Kidney epithelial cell (primary cell): ENCODE results near the gene TMTC1. TPM values are rescaled to one million over a fixed set of nuclear protein-coding genes. Genes with fewer than 3 reads are reported as not detected.

Experiments
- DNase-seq: peaks from one replicate; pipeline ENCODE4 v3.0.0-alpha.2; 2010; ENCODE audit warnings: low read depth
- H3K27me3 ChIP-seq: 2 replicates; pipeline ENCODE4 v1.6.0; 2011; ENCODE audit warnings: low read length; ENCODE audit not compliant: control insufficient read depth, insufficient read depth
- H3K36me3 ChIP-seq: 2 replicates; pipeline ENCODE4 v1.5.1; 2011; ENCODE audit warnings: low read length; ENCODE audit not compliant: control insufficient read depth, insufficient read depth
- H3K4me3 ChIP-seq: 2 replicates; pipeline ENCODE4 v1.5.1; 2011; ENCODE audit warnings: low read depth, mild to moderate bottlenecking, control low read depth, low read length
- total RNA-seq: library from RNA; depleted of rRNA; stranded (reverse); fragments of >200 nt; gene quantifications from 2 replicates; pipeline ENCODE4 v1.2.3, GENCODE V29; 2015
- TF ChIP-seq, protein P1 (sequence below): IDR thresholded peaks from 2 replicates; pipeline ENCODE4 v1.5.1; 2011; ENCODE audit warnings: mild to moderate bottlenecking, moderate library complexity, low read length, control low read depth, inconsistent platforms; ENCODE audit not compliant: insufficient read depth, poor library complexity, severe bottlenecking

The TMTC1 gene
- total RNA-seq, 1 donor from 2014 or later: 1.6 TPM

DNA sequence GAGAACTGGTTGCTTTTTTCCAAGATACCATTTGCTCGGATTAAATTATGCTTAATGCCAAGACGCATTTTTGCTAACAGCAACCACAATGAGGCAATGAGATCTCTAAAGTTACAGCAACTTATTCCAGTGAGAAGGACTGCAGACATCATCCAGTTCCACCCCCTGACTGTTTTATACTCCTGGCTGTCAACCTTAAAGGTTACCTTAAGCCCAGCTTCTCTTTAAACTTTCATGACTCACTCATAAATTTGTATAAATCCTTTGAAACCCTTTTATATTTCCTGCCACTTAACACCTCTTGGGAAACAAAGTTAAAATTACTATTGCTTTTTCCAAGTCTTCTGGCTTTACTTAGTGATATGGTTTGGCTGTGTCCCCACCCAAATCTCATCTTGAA lies 80.2 kb downstream of the TMTC1 start:
- no peaks in the 10 kb centered on the region for H3K36me3 ChIP-seq
- no peak overlapping the region for H3K4me3 ChIP-seq
- H3K27me3 ChIP-seq: no peaks in the 10 kb centered on the region
- no peak for DNase-seq
- TF ChIP-seq, protein P1, sequence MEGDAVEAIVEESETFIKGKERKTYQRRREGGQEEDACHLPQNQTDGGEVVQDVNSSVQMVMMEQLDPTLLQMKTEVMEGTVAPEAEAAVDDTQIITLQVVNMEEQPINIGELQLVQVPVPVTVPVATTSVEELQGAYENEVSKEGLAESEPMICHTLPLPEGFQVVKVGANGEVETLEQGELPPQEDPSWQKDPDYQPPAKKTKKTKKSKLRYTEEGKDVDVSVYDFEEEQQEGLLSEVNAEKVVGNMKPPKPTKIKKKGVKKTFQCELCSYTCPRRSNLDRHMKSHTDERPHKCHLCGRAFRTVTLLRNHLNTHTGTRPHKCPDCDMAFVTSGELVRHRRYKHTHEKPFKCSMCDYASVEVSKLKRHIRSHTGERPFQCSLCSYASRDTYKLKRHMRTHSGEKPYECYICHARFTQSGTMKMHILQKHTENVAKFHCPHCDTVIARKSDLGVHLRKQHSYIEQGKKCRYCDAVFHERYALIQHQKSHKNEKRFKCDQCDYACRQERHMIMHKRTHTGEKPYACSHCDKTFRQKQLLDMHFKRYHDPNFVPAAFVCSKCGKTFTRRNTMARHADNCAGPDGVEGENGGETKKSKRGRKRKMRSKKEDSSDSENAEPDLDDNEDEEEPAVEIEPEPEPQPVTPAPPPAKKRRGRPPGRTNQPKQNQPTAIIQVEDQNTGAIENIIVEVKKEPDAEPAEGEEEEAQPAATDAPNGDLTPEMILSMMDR: no peak

DNA sequence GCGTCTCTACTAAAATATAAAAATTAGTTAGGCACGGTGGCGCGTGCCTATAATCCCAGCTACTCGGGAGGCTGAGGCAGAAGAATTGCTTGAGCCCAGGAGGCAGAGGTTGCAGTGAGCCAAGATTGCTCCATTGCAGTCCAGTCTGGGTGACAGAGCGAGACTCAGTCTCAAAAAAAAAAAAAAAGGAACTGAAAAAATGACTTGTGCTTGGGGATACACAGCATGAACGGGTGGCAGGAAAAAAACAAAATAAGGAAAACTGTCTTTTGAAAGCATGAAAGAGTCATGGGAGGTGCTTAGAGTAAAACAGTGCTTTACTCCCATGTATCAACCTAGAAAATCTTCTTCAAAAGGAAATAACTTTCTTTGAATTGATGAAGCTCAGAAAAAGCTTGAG lies 80.8 kb downstream of the TMTC1 start:
- H3K36me3 ChIP-seq: no peaks in the 10 kb centered on the region
- no peaks in the 10 kb centered on the region for H3K27me3 ChIP-seq
- no peak overlapping the region for H3K4me3 ChIP-seq
- DNase-seq: no peak
- TF ChIP-seq, protein P1: no peak

DNA sequence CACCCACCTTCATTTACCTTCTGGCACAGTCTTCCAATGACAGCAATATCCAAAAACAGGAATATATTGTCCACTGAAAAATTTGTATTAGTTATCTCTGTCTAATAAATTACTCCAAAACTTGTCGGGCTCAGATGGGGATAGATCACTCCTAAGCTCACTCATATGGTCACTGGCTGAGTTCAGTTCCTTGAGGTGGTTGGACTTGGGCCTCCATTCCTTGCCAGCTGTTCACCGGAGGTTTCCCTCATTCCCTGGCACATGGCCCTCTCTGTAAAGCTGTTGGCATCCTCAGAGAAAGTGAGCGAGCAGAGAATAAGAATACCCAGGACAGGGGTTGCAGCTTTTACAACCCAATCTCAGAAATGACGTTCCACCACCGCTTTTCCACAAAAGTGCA lies 81.5 kb downstream of the TMTC1 start:
- TF ChIP-seq, protein P1: no peak
- H3K36me3 ChIP-seq: no peaks in the 10 kb centered on the region
- H3K27me3 ChIP-seq: no peaks in the 10 kb centered on the region
- DNase-seq: no peak
- H3K4me3 ChIP-seq: no peak overlapping the region

DNA sequence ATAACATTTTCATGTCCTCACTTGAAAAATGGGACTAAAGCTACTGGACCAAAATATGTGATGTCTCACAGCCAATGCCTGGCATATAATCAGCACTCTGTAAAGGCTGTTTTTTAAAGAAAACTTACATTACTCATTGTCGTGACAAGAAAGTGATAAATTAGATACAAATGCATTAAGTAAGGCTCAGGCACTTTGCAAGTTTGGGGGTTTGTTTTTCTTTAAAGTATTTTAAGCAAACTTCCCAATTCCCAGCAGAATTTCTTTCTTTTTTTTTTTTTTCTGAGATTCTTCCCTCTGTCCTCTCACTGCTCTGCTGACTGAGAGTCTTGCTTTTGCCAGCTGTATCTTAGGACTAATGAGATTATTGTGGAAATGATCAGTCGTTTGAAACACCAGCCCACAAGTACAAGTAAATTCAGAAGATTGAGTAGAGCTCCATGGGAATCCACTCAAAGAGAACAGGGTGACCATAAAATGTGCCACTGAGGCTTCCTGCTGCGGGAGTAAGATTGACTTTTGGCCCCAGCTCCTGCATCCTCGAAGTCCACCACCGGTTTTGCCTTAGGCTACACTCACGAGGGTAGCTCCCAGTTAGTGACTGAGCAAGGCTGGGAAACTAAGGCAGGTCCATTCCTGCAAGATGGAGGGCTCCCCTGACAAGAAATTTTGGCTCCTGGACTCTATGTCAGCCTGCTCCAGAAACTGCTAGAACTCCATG lies 82.8 kb downstream of the TMTC1 start:
- Histone ChIP-seq H3K4me3 (no peak overlapping the region), H3K36me3 (no peaks in the 10 kb centered on the region), H3K27me3 (no peaks in the 10 kb centered on the region)
- DNase-seq: no peak
- TF ChIP-seq, protein P1: no peak

DNA sequence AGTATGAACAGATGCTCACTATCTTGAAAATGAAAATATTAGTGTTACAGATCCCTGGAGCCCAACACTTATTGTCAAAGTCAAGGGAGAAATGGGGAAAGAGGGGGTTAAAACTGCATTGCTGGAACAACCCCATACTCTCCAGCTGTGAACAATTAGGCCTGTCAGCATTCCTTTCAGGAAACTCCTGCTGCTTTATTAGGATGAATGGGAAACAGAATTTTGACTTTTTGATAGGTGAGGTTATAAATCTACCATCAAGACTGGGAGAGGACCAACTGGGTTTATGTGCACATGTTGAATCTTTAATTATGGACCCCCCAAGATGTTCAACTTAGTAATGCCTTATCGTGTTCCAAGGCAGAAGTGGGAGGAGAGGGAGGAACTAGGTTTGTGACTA lies 85.0 kb downstream of the TMTC1 start:
- DNase-seq: no peak
- no peak overlapping the region for H3K4me3 ChIP-seq
- H3K36me3 ChIP-seq: no peaks in the 10 kb centered on the region
- TF ChIP-seq, protein P1: no peak
- H3K27me3 ChIP-seq: no peaks in the 10 kb centered on the region

DNA sequence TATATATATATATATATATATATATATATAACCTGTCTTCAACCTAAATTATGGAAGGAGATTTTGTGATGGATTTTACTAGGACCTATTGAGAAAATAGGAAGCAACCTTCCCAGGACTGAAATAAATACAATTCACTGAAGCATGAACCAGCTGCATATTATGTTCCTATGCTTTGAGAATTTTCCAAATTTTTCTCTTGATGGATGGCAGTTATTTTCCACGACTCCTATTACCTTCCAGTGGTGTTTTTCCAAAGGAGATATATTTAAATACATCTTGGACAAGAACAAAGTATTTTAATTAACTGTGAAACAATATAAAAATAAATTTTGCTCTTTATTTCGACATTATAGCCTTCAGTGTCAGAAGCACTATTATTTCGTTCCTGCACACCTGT lies 87.9 kb downstream of the TMTC1 start:
- TF ChIP-seq, protein P1: no peak
- Histone ChIP-seq H3K36me3 (no peaks in the 10 kb centered on the region), H3K4me3 (no peak overlapping the region), H3K27me3 (no peaks in the 10 kb centered on the region)
- no peak for DNase-seq
